Neural progenitor cell (in vitro differentiated cells): ENCODE measurements around the gene WWOX.

ENCODE experiments used
- EZH2 ChIP-seq: fragments of 200-600 bp; sonication (generic); IDR thresholded peaks from 2 replicates; pipeline ENCODE4 v1.6.1; 2017; ENCODE audit warnings: antibody characterized with exemption, mild to moderate bottlenecking, moderate library complexity
- EZH2phosphoT487 ChIP-seq: fragments of 200-600 bp; sonication (generic); IDR thresholded peaks from 2 replicates; pipeline ENCODE4 v1.6.1; 2017; ENCODE audit warnings: antibody characterized with exemption
- TF ChIP-seq, protein P1 (sequence below): fragments of 200-600 bp; sonication (generic); IDR thresholded peaks from 2 replicates; pipeline ENCODE4 v1.5.1; 2017; ENCODE audit warnings: antibody characterized with exemption, mild to moderate bottlenecking

DNA sequence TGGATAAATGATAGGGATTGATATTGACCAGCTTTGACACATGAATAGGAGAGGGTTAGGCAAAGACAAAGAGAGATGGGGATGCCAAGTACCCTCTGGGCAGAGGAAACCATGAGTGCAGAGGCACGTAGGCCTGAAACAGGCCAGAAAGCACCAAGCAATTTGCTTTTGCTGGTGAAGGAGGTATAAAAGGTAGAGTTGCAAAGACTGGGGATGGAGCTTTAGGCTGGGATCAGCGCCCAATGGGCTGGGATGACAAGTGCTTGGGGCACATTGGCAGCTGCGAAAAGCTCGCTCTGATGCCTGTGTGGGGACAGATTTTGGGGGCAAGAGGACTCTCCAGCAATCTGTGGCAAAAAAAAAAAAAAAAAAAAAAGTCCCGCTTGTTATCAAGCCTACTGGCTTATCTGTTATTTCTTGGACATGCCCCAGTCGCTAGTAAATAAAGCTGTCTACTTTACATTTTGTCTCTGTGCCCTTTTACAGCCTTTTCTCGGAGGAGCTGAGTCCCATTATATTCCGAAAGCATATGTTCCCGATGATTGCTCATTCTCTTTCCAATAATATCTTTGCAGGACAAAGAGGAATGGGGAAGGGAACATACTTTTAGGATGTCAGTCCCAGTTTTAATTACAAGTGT is 922.7 kb downstream of the WWOX start:
- TF ChIP-seq, protein P1, sequence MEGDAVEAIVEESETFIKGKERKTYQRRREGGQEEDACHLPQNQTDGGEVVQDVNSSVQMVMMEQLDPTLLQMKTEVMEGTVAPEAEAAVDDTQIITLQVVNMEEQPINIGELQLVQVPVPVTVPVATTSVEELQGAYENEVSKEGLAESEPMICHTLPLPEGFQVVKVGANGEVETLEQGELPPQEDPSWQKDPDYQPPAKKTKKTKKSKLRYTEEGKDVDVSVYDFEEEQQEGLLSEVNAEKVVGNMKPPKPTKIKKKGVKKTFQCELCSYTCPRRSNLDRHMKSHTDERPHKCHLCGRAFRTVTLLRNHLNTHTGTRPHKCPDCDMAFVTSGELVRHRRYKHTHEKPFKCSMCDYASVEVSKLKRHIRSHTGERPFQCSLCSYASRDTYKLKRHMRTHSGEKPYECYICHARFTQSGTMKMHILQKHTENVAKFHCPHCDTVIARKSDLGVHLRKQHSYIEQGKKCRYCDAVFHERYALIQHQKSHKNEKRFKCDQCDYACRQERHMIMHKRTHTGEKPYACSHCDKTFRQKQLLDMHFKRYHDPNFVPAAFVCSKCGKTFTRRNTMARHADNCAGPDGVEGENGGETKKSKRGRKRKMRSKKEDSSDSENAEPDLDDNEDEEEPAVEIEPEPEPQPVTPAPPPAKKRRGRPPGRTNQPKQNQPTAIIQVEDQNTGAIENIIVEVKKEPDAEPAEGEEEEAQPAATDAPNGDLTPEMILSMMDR = no peak
- TF ChIP-seq EZH2phosphoT487 (no peak), EZH2 (no peak)
